Type B pancreatic cell (in vitro differentiated cells): Measurements from ENCODE around the gene INF2. TPM values are rescaled to one million over a fixed set of nuclear protein-coding genes. Genes with fewer than 3 reads are reported as not detected.

Source experiments
- DNase-seq: peaks from one replicate; pipeline ENCODE4 v3.0.0; 2021; ENCODE audit warnings: mixed read lengths; ENCODE audit not compliant: unreplicated experiment; ENCODE audit errors: extremely low spot score
- H3K27ac Mint-ChIP-seq: 2 replicates; pipeline ENCODE4 v1.8.0; 2021; ENCODE audit warnings: mild to moderate bottlenecking, mixed read lengths
- H3K27me3 Mint-ChIP-seq: 2 replicates; pipeline ENCODE4 v1.8.0; 2021; ENCODE audit warnings: mixed read lengths
- H3K36me3 Mint-ChIP-seq: 2 replicates; pipeline ENCODE4 v1.8.0; 2021; ENCODE audit warnings: mixed read lengths
- H3K4me1 Mint-ChIP-seq: one replicate; pipeline ENCODE4 v1.8.0; 2021; ENCODE audit warnings: mixed read lengths; ENCODE audit not compliant: unreplicated experiment
- H3K4me3 Mint-ChIP-seq: 2 replicates; pipeline ENCODE4 v1.8.0; 2021; ENCODE audit warnings: mild to moderate bottlenecking, mixed read lengths
- H3K9me3 Mint-ChIP-seq: 2 replicates; pipeline ENCODE4 v1.8.0; 2021; ENCODE audit warnings: mixed read lengths
- total RNA-seq: library from RNA; stranded (reverse); gene quantifications from 2 replicates; pipeline ENCODE4 v1.2.1, GENCODE V29; 2021; ENCODE audit warnings: low replicate concordance
- TF ChIP-seq, protein P1 (sequence below): fragments of 200-600 bp; sonication (generic); conservative IDR thresholded peaks from 2 replicates; pipeline ENCODE4 v1.5.0; 2021; ENCODE audit warnings: antibody characterized with exemption, mild to moderate bottlenecking

The INF2 gene
- total RNA-seq, 1 donor from 2014 or later = 45.6 TPM

- Mint-ChIP-seq H3K27ac (no peak overlapping the region), H3K9me3 (peaks cover 8% of the 10 kb centered on the region), H3K27me3 (peaks cover 17% of the 10 kb centered on the region), H3K4me1 (peaks cover 13% of the 10 kb centered on the region), H3K4me3 (no peak overlapping the region), H3K36me3 (no peaks in the 10 kb centered on the region)
- TF ChIP-seq, protein P1, sequence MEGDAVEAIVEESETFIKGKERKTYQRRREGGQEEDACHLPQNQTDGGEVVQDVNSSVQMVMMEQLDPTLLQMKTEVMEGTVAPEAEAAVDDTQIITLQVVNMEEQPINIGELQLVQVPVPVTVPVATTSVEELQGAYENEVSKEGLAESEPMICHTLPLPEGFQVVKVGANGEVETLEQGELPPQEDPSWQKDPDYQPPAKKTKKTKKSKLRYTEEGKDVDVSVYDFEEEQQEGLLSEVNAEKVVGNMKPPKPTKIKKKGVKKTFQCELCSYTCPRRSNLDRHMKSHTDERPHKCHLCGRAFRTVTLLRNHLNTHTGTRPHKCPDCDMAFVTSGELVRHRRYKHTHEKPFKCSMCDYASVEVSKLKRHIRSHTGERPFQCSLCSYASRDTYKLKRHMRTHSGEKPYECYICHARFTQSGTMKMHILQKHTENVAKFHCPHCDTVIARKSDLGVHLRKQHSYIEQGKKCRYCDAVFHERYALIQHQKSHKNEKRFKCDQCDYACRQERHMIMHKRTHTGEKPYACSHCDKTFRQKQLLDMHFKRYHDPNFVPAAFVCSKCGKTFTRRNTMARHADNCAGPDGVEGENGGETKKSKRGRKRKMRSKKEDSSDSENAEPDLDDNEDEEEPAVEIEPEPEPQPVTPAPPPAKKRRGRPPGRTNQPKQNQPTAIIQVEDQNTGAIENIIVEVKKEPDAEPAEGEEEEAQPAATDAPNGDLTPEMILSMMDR = no peak
- no peak for DNase-seq
Observed at GRCh38 chr14:104643306-104643705, 46.1 kb upstream of the INF2 start.

- Mint-ChIP-seq H3K36me3 (no peaks in the 10 kb centered on the region), H3K9me3 (peaks cover 8% of the 10 kb centered on the region), H3K4me3 (no peak overlapping the region), H3K27ac (no peak overlapping the region), H3K4me1 (peaks cover 10% of the 10 kb centered on the region), H3K27me3 (peaks cover 10% of the 10 kb centered on the region)
- no peak for DNase-seq
- TF ChIP-seq, protein P1 = no peak
Observed at GRCh38 chr14:104644091-104644635, 45.3 kb upstream of the INF2 start.

- DNase-seq = no peak
- no peak overlapping the region for H3K27ac Mint-ChIP-seq
- H3K27me3 Mint-ChIP-seq = peaks cover 14% of the 10 kb centered on the region
- H3K4me1 Mint-ChIP-seq = peaks cover 10% of the 10 kb centered on the region
- H3K9me3 Mint-ChIP-seq = peaks cover 8% of the 10 kb centered on the region
- H3K36me3 Mint-ChIP-seq = no peaks in the 10 kb centered on the region
- no peak overlapping the region for H3K4me3 Mint-ChIP-seq
- TF ChIP-seq, protein P1 = no peak
Observed at GRCh38 chr14:104644656-104645378, 44.6 kb upstream of the INF2 start.

GRCh38 chr14:104647467-104648043, 41.9 kb upstream of the INF2 start:
- Mint-ChIP-seq H3K9me3 (peaks cover 12% of the 10 kb centered on the region), H3K36me3 (no peaks in the 10 kb centered on the region), H3K4me1 (peaks cover 10% of the 10 kb centered on the region), H3K27me3 (peaks cover 14% of the 10 kb centered on the region), H3K4me3 (no peak overlapping the region), H3K27ac (no peak overlapping the region)
- DNase-seq = no peak
- TF ChIP-seq, protein P1 = no peak

- TF ChIP-seq, protein P1 = peak; percentile 100
- H3K27ac Mint-ChIP-seq = peak overlapping the region; percentile 50
Observed at GRCh38 chr14:104650057-104650980, 39.1 kb upstream of the INF2 start.

More at GRCh38 chr14:104650057-104650980, 39.1 kb upstream of the INF2 start:
- Mint-ChIP-seq H3K27me3 (peaks cover 4% of the 10 kb centered on the region), H3K4me1 (no peaks in the 10 kb centered on the region), H3K4me3 (peak overlapping the region; percentile 85), H3K36me3 (no peaks in the 10 kb centered on the region), H3K9me3 (peaks cover 13% of the 10 kb centered on the region)
- DNase-seq = peak; percentile 84
